ENCODE results near the gene RAP2A. TPM values are rescaled to one million over a fixed set of nuclear protein-coding genes. Genes with fewer than 3 reads are reported as not detected.

The RAP2A gene
- total RNA-seq, 4 donors from 2014 or later: 15.8 to 26.9 (median 18.2) TPM

DNA sequence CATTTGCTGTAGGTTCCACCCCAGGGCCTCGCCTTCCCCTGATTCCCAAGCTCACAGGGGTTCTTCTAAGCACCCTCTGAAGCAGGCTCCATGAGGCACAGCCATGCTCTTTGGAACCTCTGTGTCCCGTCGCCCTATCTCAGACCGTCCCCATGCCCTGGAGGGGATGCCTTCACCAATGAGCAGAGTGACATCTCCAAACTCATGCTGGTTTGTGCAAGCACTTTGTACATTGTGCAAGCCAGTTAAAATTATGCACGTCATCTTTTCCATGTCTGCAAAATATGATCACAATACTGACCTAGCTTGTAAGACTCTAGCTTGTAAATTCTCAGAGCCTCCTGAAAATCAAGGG, 46.5 kb upstream of the RAP2A start:
- H3K27me3 ChIP-seq: no peaks in the 10 kb centered on the region
- H3K27ac ChIP-seq: no peak overlapping the region
- peaks cover 0 to 4% of the 10 kb centered on the region in 2 donors for H3K36me3 ChIP-seq
- DNase-seq: no peak
- intact Hi-C loops (cut with DNase I): no loop called here
- TF ChIP-seq, protein P1, sequence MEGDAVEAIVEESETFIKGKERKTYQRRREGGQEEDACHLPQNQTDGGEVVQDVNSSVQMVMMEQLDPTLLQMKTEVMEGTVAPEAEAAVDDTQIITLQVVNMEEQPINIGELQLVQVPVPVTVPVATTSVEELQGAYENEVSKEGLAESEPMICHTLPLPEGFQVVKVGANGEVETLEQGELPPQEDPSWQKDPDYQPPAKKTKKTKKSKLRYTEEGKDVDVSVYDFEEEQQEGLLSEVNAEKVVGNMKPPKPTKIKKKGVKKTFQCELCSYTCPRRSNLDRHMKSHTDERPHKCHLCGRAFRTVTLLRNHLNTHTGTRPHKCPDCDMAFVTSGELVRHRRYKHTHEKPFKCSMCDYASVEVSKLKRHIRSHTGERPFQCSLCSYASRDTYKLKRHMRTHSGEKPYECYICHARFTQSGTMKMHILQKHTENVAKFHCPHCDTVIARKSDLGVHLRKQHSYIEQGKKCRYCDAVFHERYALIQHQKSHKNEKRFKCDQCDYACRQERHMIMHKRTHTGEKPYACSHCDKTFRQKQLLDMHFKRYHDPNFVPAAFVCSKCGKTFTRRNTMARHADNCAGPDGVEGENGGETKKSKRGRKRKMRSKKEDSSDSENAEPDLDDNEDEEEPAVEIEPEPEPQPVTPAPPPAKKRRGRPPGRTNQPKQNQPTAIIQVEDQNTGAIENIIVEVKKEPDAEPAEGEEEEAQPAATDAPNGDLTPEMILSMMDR (IDR thresholded peaks at IDR 0.05): no peak
- TF ChIP-seq POLR2A (IDR thresholded peaks at IDR 0.05): no peak
- no peak overlapping the region for H3K4me3 ChIP-seq (replicated peaks in 1 of 3)
- 95 to 96% methylated on average over 5 of the region's 5 CpGs for WGBS, 2 donors
- peaks cover 25 to 27% of the 10 kb centered on the region in 2 donors for H3K4me1 ChIP-seq
- H3K9me3 ChIP-seq: no peaks in the 10 kb centered on the region

DNA sequence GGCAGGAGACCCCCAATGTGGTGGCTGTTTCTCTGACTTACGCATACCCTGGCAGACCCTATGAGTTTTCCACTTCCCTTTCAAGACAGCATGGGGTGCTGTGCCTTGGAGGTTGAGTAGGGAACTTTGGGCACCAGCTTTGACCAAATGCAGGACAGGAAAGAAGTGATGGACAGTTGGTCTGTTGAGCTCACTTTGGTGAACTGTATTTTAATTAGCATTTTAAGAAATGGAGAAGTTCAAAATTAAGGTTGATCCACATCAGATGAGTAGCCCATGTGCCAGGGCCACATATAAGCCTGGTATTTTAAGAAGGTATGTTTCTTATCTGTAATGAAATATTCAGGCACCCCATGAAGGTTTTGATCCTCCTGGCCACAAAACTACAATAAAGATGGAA, 46.1 kb upstream of the RAP2A start:
- H3K27me3 ChIP-seq: no peaks in the 10 kb centered on the region
- no peak overlapping the region for H3K27ac ChIP-seq
- WGBS, 2 donors: 88 to 90% methylated on average over 1 of the region's 1 CpG

DNA sequence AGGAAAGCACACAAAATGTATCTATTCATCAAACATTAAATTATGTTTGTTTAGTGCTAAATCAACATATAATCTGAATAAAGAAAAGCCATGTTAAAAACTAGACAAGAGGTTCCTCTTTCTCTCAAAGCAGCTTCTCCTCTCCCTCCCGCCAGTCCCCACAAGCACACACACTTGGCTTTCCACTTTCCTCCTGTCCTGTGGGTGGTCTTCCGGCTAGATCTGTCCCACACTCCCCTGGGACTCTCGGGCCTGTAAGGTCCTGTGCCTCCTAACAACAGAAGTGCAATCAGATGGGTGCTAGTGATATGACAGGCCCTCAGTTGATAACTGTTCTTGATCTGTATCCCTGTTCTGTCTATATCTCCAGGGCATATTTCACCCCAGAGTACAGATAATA, 45.6 kb upstream of the RAP2A start:
- no peak overlapping the region for H3K27ac ChIP-seq
- no peak overlapping the region for H3K4me3 ChIP-seq (replicated peaks in 1 of 3)
- 79 to 90% methylated on average over 3 of the region's 3 CpGs for WGBS, 2 donors
- H3K27me3 ChIP-seq: no peaks in the 10 kb centered on the region
- no peak for TF ChIP-seq POLR2A (IDR thresholded peaks at IDR 0.05)
- TF ChIP-seq, protein P1 (IDR thresholded peaks at IDR 0.05): no peak
- intact Hi-C loops (cut with DNase I): no loop called here
- H3K4me1 ChIP-seq: peaks cover 25 to 27% of the 10 kb centered on the region in 2 donors
- DNase-seq: no peak
- no peaks in the 10 kb centered on the region for H3K9me3 ChIP-seq
- peaks cover 0 to 4% of the 10 kb centered on the region in 2 donors for H3K36me3 ChIP-seq

More for the DNA sequence above, 46.1 kb upstream of the RAP2A start:
- intact Hi-C loops (cut with DNase I): no loop called here
- DNase-seq: no peak
- H3K36me3 ChIP-seq: peaks cover 0 to 4% of the 10 kb centered on the region in 2 donors
- peaks cover 25 to 27% of the 10 kb centered on the region in 2 donors for H3K4me1 ChIP-seq
- TF ChIP-seq POLR2A (IDR thresholded peaks at IDR 0.05): no peak
- TF ChIP-seq, protein P1 (IDR thresholded peaks at IDR 0.05): no peak
- H3K9me3 ChIP-seq: no peaks in the 10 kb centered on the region
- H3K4me3 ChIP-seq (replicated peaks in 1 of 3): no peak overlapping the region

DNA sequence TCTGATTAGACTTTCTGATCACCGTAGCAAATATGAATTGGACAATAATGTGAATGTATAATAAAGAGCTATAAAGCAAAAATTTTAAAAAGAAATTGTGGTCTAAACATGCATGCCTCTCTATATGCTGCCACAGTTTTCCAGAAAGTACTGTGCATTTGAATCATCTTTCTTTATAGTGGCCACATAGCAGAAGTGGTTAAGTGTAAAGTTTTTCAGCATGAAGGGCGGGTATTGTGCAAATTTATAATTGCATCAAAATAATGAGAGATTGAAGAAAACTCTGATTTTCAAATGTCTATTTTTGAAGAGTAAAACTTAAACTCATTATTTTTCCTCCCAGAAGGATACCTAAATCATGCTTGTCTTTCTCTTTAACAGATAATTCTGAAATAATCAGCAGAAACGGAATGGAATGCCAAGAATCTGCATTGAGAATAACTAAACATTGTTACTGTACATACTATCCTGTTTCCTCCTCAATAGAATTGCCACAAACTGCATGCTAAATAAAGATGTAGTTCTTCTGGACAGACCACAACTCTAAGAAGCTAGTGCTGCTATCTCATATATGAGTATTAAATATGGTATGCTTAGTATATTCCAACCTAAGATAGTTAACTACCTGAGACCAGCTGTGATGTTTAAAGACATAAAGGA, 42.9 kb upstream of the RAP2A start:
- TF ChIP-seq, protein P1 (IDR thresholded peaks at IDR 0.05): no peak
- no peak for TF ChIP-seq POLR2A (IDR thresholded peaks at IDR 0.05)
- no peak for DNase-seq
- no peak overlapping the region for H3K27ac ChIP-seq

DNA sequence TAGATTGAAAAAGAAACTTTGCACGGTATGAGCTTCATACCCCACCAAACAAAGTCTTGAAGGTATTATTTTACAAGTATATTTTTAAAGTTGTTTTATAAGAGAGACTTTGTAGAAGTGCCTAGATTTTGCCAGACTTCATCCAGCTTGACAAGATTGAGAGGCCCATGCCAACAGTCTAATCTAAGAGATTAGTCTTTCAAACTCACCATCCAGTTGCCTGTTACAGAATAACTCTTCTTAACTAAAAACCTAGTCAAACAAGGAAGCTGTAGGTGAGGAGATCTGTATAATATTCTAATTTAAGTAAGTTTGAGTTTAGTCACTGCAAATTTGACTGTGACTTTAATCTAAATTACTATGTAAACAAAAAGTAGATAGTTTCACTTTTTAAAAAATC, 41.9 kb upstream of the RAP2A start:
- Histone ChIP-seq H3K9me3 (no peaks in the 10 kb centered on the region), H3K27me3 (no peaks in the 10 kb centered on the region)
- WGBS, 2 donors: 79% methylated on average over 1 of the region's 1 CpG

More for the DNA sequence above, 42.9 kb upstream of the RAP2A start:
- H3K36me3 ChIP-seq: peaks cover 0 to 4% of the 10 kb centered on the region in 2 donors
- no peaks in the 10 kb centered on the region for H3K9me3 ChIP-seq
- WGBS, 2 donors: 87 to 90% methylated on average over 3 of the region's 3 CpGs
- H3K4me3 ChIP-seq (replicated peaks in 1 of 3): no peak overlapping the region
- H3K4me1 ChIP-seq: peaks cover 1 to 4% of the 10 kb centered on the region in 2 donors
- no peaks in the 10 kb centered on the region for H3K27me3 ChIP-seq
- intact Hi-C loops (cut with DNase I): no loop called here

More for the DNA sequence above, 41.9 kb upstream of the RAP2A start:
- no peak for DNase-seq
- Histone ChIP-seq H3K27ac (no peak overlapping the region), H3K4me3 (replicated peaks in 1 of 3) (no peak overlapping the region), H3K4me1 (peaks cover 0 to 3% of the 10 kb centered on the region in 2 donors), H3K36me3 (peaks cover 0 to 4% of the 10 kb centered on the region in 2 donors)
- TF ChIP-seq, protein P1 (IDR thresholded peaks at IDR 0.05): no peak
- TF ChIP-seq POLR2A (IDR thresholded peaks at IDR 0.05): no peak
- intact Hi-C loops (cut with DNase I): no loop called here
